PC-3 (cell line): ENCODE data around the gene ATG7. TPM values are rescaled to one million over a fixed set of nuclear protein-coding genes. Genes with fewer than 3 reads are reported as not detected.

ENCODE experiments used
- ATAC-seq: fragments of 200-7000 bp; cut with Tn5 transposase; 2 replicates; pipeline ENCODE4 v1.9.1; 2020; ENCODE audit warnings: mild to moderate bottlenecking, moderate library complexity
- BruUV-seq: library from RNA; stranded (reverse); fragments of 400-500 nt; replicated peaks from 2 replicates; lab custom pipeline; 2021; lab: Mats Ljungman, UMichigan
- CTCF ChIA-PET: fragments of 300-600 bp; sonication (Branson Sonifier 250); formaldehyde crosslinking; loops from one replicate; lab custom pipeline; 2022; ENCODE audit warnings: antibody characterized with exemption; lab: Charles Lee
- POLR2A ChIA-PET: fragments of 300-600 bp; sonication (Branson Sonifier 250); formaldehyde crosslinking; loops from one replicate; lab custom pipeline; 2022; ENCODE audit warnings: antibody characterized with exemption; ENCODE audit not compliant: unreplicated experiment; lab: Charles Lee
- DNase-seq: peaks from one replicate; pipeline ENCODE4 v3.0.0-alpha.2; 2015
- H2AFZ ChIP-seq: fragments of 300-600 bp; sonication (generic); 2 replicates; pipeline ENCODE4 v1.6.0; 2016; ENCODE audit warnings: antibody characterized with exemption, low read length
- H3F3A ChIP-seq: fragments of 300-600 bp; sonication (generic); one replicate; pipeline ENCODE4 v1.6.0; 2017; ENCODE audit warnings: antibody characterized with exemption, low read length, control low read depth, mild to moderate bottlenecking; ENCODE audit not compliant: unreplicated experiment
- H3K27ac ChIP-seq: fragments of 300-600 bp; sonication (generic); 2 replicates; pipeline ENCODE4 v1.5.1; 2016; ENCODE audit warnings: mild to moderate bottlenecking, low read length
- H3K27me3 ChIP-seq: fragments of 300-600 bp; sonication (generic); 2 replicates; pipeline ENCODE4 v1.6.1; 2016; ENCODE audit warnings: low read length, mixed read lengths
- H3K36me3 ChIP-seq: fragments of 300-600 bp; sonication (generic); 2 replicates; pipeline ENCODE4 v1.6.1; 2016; ENCODE audit warnings: low read depth, mixed run types, low read length, mixed read lengths
- H3K4me1 ChIP-seq: fragments of 300-600 bp; sonication (generic); 2 replicates; pipeline ENCODE4 v1.5.1; 2016; ENCODE audit warnings: low read length; ENCODE audit not compliant: insufficient read depth
- H3K4me2 ChIP-seq: fragments of 300-600 bp; sonication (generic); 2 replicates; pipeline ENCODE4 v1.6.0; 2016; ENCODE audit warnings: low read length
- H3K4me3 ChIP-seq: fragments of 300-600 bp; sonication (generic); 2 replicates; pipeline ENCODE4 v1.5.1; 2016; ENCODE audit warnings: mild to moderate bottlenecking, low read length, mixed read lengths
- H3K79me2 ChIP-seq: fragments of 300-600 bp; sonication (generic); 2 replicates; pipeline ENCODE4 v1.6.1; 2017; ENCODE audit warnings: low read length, mixed read lengths
- H3K9ac ChIP-seq: fragments of 300-600 bp; sonication (generic); 2 replicates; pipeline ENCODE4 v1.6.0; 2016; ENCODE audit warnings: mild to moderate bottlenecking, low read length
- H3K9me2 ChIP-seq: fragments of 300-600 bp; sonication (generic); replicated peaks from 2 replicates; pipeline ENCODE4 v1.6.1; 2016; ENCODE audit warnings: mixed run types, low read length, mixed read lengths
- H3K9me3 ChIP-seq: fragments of 300-600 bp; sonication (generic); 2 replicates; pipeline ENCODE4 v1.6.1; 2016; ENCODE audit warnings: low read length, mixed read lengths
- H4K20me1 ChIP-seq: fragments of 300-600 bp; sonication (generic); 2 replicates; pipeline ENCODE4 v1.6.1; 2016; ENCODE audit warnings: low read length, mixed read lengths
- CTCF ChIP-seq: fragments of 300-600 bp; sonication (generic); conservative IDR thresholded peaks from 2 replicates; pipeline ENCODE4 v1.5.1; 2017; ENCODE audit warnings: antibody characterized with exemption, low read depth, mild to moderate bottlenecking, low read length
- EZH2 ChIP-seq: fragments of 300-600 bp; sonication (generic); IDR thresholded peaks from one replicate; pipeline ENCODE4 v1.6.1; 2017; ENCODE audit warnings: antibody characterized with exemption, mild to moderate bottlenecking, low read length; ENCODE audit not compliant: unreplicated experiment
- EZH2phosphoT487 ChIP-seq: fragments of 300-600 bp; sonication (generic); IDR thresholded peaks from 2 replicates; pipeline ENCODE4 v1.6.1; 2018; ENCODE audit warnings: mild to moderate bottlenecking, antibody characterized with exemption, low read length, borderline replicate concordance
- intact Hi-C: fragments of 100-400 bp; cut with micrococcal nuclease; formaldehyde crosslinking; loops from 2 replicates; pipeline ENCODE4 v1.9.0; 2023
- total RNA-seq: library from RNA; depleted of rRNA; stranded (reverse); fragments of >200 nt; gene quantifications from 2 replicates; pipeline ENCODE4 v1.2.3, GENCODE V29; 2014

The ATG7 gene
- total RNA-seq, 1 experiment from 2014 or later: 36.5 TPM

GRCh38 chr3:11536936-11537612, 264.9 kb downstream of the ATG7 start:
- Histone ChIP-seq H2AFZ (no peak overlapping the region), H3K79me2 (no peaks in the 10 kb centered on the region), H3K9me3 (no peaks in the 10 kb centered on the region), H3K36me3 (no peaks in the 10 kb centered on the region), H3K4me1 (peaks cover 12% of the 10 kb centered on the region), H3K4me2 (no peak overlapping the region), H3K9me2 (no peaks in the 10 kb centered on the region), H4K20me1 (no peaks in the 10 kb centered on the region), H3K27me3 (no peaks in the 10 kb centered on the region), H3F3A (no peaks in the 10 kb centered on the region), H3K27ac (no peak overlapping the region), H3K9ac (no peak overlapping the region), H3K4me3 (no peak overlapping the region)
- no peak for ATAC-seq
- DNase-seq: no peak
- BruUV-seq: no TSS peak
- no peak for TF ChIP-seq CTCF
- TF ChIP-seq EZH2phosphoT487: no peak
- TF ChIP-seq EZH2: no peak
- intact Hi-C loops: no loop called here
- ChIA-PET CTCF (interaction anchor here (0.6 kb wide), 1 partner anchor 28 kb away, joined by 6 read pairs; no protein-coding TSS in a partner anchor), POLR2A (interaction anchor here (0.5 kb wide), 1 partner anchor 12 kb away, joined by 5 read pairs; no protein-coding TSS in a partner anchor)

GRCh38 chr3:11538581-11538980, 266.4 kb downstream of the ATG7 start:
- ChIA-PET POLR2A (no interaction called here), CTCF (interaction anchor here (0.5 to 1.1 kb wide), 3 partner anchors 24 to 870 kb away, joined by 3 to 12 read pairs (median 5); no protein-coding TSS in a partner anchor)
- no peak for TF ChIP-seq EZH2phosphoT487
- no peak for TF ChIP-seq CTCF
- no peak for TF ChIP-seq EZH2
- Histone ChIP-seq H3K9me2 (no peaks in the 10 kb centered on the region), H2AFZ (no peak overlapping the region), H3K4me1 (peaks cover 12% of the 10 kb centered on the region), H3K9me3 (no peaks in the 10 kb centered on the region), H3K4me3 (no peak overlapping the region), H3F3A (no peaks in the 10 kb centered on the region), H3K4me2 (no peak overlapping the region), H3K27me3 (no peaks in the 10 kb centered on the region), H3K79me2 (no peaks in the 10 kb centered on the region), H4K20me1 (no peaks in the 10 kb centered on the region), H3K36me3 (no peaks in the 10 kb centered on the region), H3K9ac (no peak overlapping the region), H3K27ac (no peak overlapping the region)
- BruUV-seq: no TSS peak
- intact Hi-C loops: no loop called here
- ATAC-seq (no peak), DNase-seq (no peak)

GRCh38 chr3:11539218-11539617, 267.0 kb downstream of the ATG7 start:
- Histone ChIP-seq H3K4me1 (peaks cover 12% of the 10 kb centered on the region), H3K4me3 (no peak overlapping the region), H3K4me2 (peak overlapping the region; percentile 7; the same call in 1 of the 2 replicates), H3K79me2 (no peaks in the 10 kb centered on the region), H3K9ac (no peak overlapping the region), H3K27me3 (no peaks in the 10 kb centered on the region), H3K36me3 (no peaks in the 10 kb centered on the region), H3K27ac (no peak overlapping the region), H2AFZ (no peak overlapping the region), H3K9me3 (no peaks in the 10 kb centered on the region), H4K20me1 (no peaks in the 10 kb centered on the region), H3F3A (no peaks in the 10 kb centered on the region), H3K9me2 (no peaks in the 10 kb centered on the region)
- TF ChIP-seq CTCF (no peak), EZH2 (no peak), EZH2phosphoT487 (no peak)
- ATAC-seq: peak; percentile 36
- peak; percentile 11 for DNase-seq
- BruUV-seq: no TSS peak
- ChIA-PET POLR2A (interaction anchor here (0.6 kb wide), 1 partner anchor 17 kb away, joined by 3 read pairs; no protein-coding TSS in a partner anchor), CTCF (interaction anchor here (0.5 to 1.3 kb wide), 4 partner anchors 62 to 160 kb away, joined by 3 to 15 read pairs (median 4); no protein-coding TSS in a partner anchor)
- intact Hi-C loops: loop anchor here (1.0 kb wide), 1 partner anchor 160 kb away; no protein-coding TSS in a partner anchor
